GM23248 (cell line): Measurements from ENCODE around the gene RHOC. TPM values are rescaled to one million over a fixed set of nuclear protein-coding genes. Genes with fewer than 3 reads are reported as not detected.

Source experiments
- DNase-seq: peaks from one replicate; pipeline ENCODE4 v3.0.0-alpha.2; 2015
- H2AFZ ChIP-seq: fragments of 200-600 bp; sonication (generic); 2 replicates; pipeline ENCODE4 v1.6.1; 2016; ENCODE audit warnings: antibody characterized with exemption
- H3F3A ChIP-seq: fragments of 200-600 bp; sonication (generic); 2 replicates; pipeline ENCODE4 v1.6.1; 2016; ENCODE audit warnings: mild to moderate bottlenecking, antibody characterized with exemption, mixed run types; ENCODE audit not compliant: insufficient read depth
- H3K27ac ChIP-seq: fragments of 200-600 bp; sonication (generic); 2 replicates; pipeline ENCODE4 v1.5.1; 2016; ENCODE audit warnings: mild to moderate bottlenecking
- H3K27me3 ChIP-seq: fragments of 200-600 bp; sonication (generic); replicated peaks from 2 replicates; pipeline ENCODE4 v1.6.1; 2016; ENCODE audit warnings: mild to moderate bottlenecking; ENCODE audit not compliant: insufficient read depth
- H3K36me3 ChIP-seq: fragments of 200-600 bp; sonication (generic); 2 replicates; pipeline ENCODE4 v1.6.1; 2016; ENCODE audit warnings: low read depth, mild to moderate bottlenecking
- H3K4me1 ChIP-seq: fragments of 200-600 bp; sonication (generic); 2 replicates; pipeline ENCODE4 v1.6.1; 2016; ENCODE audit warnings: mild to moderate bottlenecking; ENCODE audit not compliant: insufficient read depth
- H3K4me2 ChIP-seq: fragments of 200-600 bp; sonication (generic); one replicate; pipeline ENCODE4 v1.6.1; 2016; ENCODE audit warnings: mild to moderate bottlenecking; ENCODE audit not compliant: unreplicated experiment
- H3K4me3 ChIP-seq: fragments of 200-600 bp; sonication (generic); 2 replicates; pipeline ENCODE4 v1.5.1; 2016; ENCODE audit warnings: mild to moderate bottlenecking
- H3K79me2 ChIP-seq: fragments of 200-600 bp; sonication (generic); 2 replicates; pipeline ENCODE4 v1.6.1; 2016; ENCODE audit warnings: mild to moderate bottlenecking; ENCODE audit not compliant: insufficient read depth
- H3K9ac ChIP-seq: fragments of 200-600 bp; sonication (generic); 2 replicates; pipeline ENCODE4 v1.6.1; 2016; ENCODE audit warnings: mild to moderate bottlenecking
- H3K9me2 ChIP-seq: fragments of 200-600 bp; sonication (generic); 2 replicates; pipeline ENCODE4 v1.6.1; 2016; ENCODE audit warnings: mixed run types, mild to moderate bottlenecking, moderate library complexity; ENCODE audit not compliant: insufficient read depth
- H3K9me3 ChIP-seq: fragments of 200-600 bp; sonication (generic); one replicate; pipeline ENCODE4 v1.6.1; 2017; ENCODE audit warnings: low read depth
- H4K20me1 ChIP-seq: fragments of 200-600 bp; sonication (generic); 2 replicates; pipeline ENCODE4 v1.6.0; 2016; ENCODE audit not compliant: insufficient read depth
- EZH2 ChIP-seq: fragments of 200-600 bp; sonication (generic); IDR thresholded peaks from 2 replicates; pipeline ENCODE4 v1.6.1; 2018; ENCODE audit warnings: antibody characterized with exemption, mild to moderate bottlenecking; ENCODE audit not compliant: insufficient read depth, poor library complexity, severe bottlenecking
- EZH2phosphoT487 ChIP-seq: fragments of 200-600 bp; sonication (generic); IDR thresholded peaks from 2 replicates; pipeline ENCODE4 v1.6.1; 2018; ENCODE audit warnings: antibody characterized with exemption, moderate library complexity, mild to moderate bottlenecking, low read depth; ENCODE audit not compliant: insufficient read depth
- WGBS, 2 experiments: methylation state at CpG; one replicate each; pipeline ENCODE4 v1.1.6; 2015 to 2017; ENCODE audit warnings: low lambda C conversion rate in 2 of 2, low coverage in 1 of 2; ENCODE audit errors: missing lambda C conversion rate in 2 of 2; 5-methylcytosine and 5-hydroxymethylcytosine counted together
- in situ Hi-C: fragments of 300-500 bp; cut with MboI; formaldehyde crosslinking; loops from 2 replicates; pipeline ENCODE4 v1.15.0; 2020
- polyA plus RNA-seq: library from polyadenylated mRNA; unstranded; fragments of >200 nt; fragmentation: Nextera tagmentation; extraction: Ambion mirVana; gene quantifications from 2 replicates; pipeline ENCODE4 v1.2.1, GENCODE V29; 2016
- total RNA-seq: library from RNA; depleted of rRNA; stranded (reverse); fragments of >200 nt; shearing (Covaris generic); gene quantifications from 2 replicates; pipeline ENCODE4 v1.2.3, GENCODE V29; 2014

The RHOC gene
- total and polyA plus RNA-seq, 2 experiments from 2014 or later = 625 to 711 TPM

- peak; percentile 80 for DNase-seq
- no peaks in the 10 kb centered on the region for H3K9me3 ChIP-seq
Observed at GRCh38 chr1:112743174-112744008, 36.5 kb upstream of the RHOC start.

GRCh38 chr1:112737573-112737972, 30.6 kb upstream of the RHOC start:
- no peak overlapping the region for H3K4me3 ChIP-seq
- TF ChIP-seq EZH2phosphoT487 (no peak), EZH2 (no peak)
- peaks cover 5% of the 10 kb centered on the region; the same call in 1 of the 2 replicates for H3F3A ChIP-seq
- no peak overlapping the region for H3K9ac ChIP-seq
- no peaks in the 10 kb centered on the region for H3K27me3 ChIP-seq
- no peaks in the 10 kb centered on the region for H3K36me3 ChIP-seq
- peaks cover 14% of the 10 kb centered on the region for H3K4me1 ChIP-seq
- no peak overlapping the region for H3K4me2 ChIP-seq
- no peaks in the 10 kb centered on the region for H4K20me1 ChIP-seq
- no peaks in the 10 kb centered on the region for H3K9me2 ChIP-seq
- H3K27ac ChIP-seq = no peak overlapping the region
- no peaks in the 10 kb centered on the region for H3K79me2 ChIP-seq
- in situ Hi-C loops = no loop called here
- no peaks in the 10 kb centered on the region for H3K9me3 ChIP-seq
- 77 to 88% methylated on average over 3 of the region's 3 CpGs for WGBS, 2 experiments
- DNase-seq = no peak
- no peak overlapping the region for H2AFZ ChIP-seq

More at GRCh38 chr1:112743174-112744008, 36.5 kb upstream of the RHOC start:
- Histone ChIP-seq H3K9me2 (no peaks in the 10 kb centered on the region), H3K79me2 (no peaks in the 10 kb centered on the region), H2AFZ (peak overlapping the region; percentile 80), H3K4me1 (no peaks in the 10 kb centered on the region), H3K4me2 (peak overlapping the region; percentile 62), H3K27ac (no peak overlapping the region), H3K4me3 (peak overlapping the region; percentile 63), H4K20me1 (no peaks in the 10 kb centered on the region), H3F3A (no peaks in the 10 kb centered on the region), H3K36me3 (no peaks in the 10 kb centered on the region), H3K27me3 (no peaks in the 10 kb centered on the region), H3K9ac (peak overlapping the region; percentile 2; the same call in 1 of the 2 replicates)
- TF ChIP-seq EZH2phosphoT487 (no peak), EZH2 (no peak)
- in situ Hi-C loops = no loop called here
- 18 to 19% methylated on average over 45 to 50 of the region's 54 CpGs for WGBS, 2 experiments

- in situ Hi-C loops = no loop called here
Observed at GRCh38 chr1:112735752-112736151, 28.8 kb upstream of the RHOC start.

GRCh38 chr1:112731451-112731850, 24.5 kb upstream of the RHOC start:
- Histone ChIP-seq H3K27me3 (no peaks in the 10 kb centered on the region), H3K9ac (no peak overlapping the region), H3K36me3 (no peaks in the 10 kb centered on the region), H3K4me3 (no peak overlapping the region), H3K9me2 (no peaks in the 10 kb centered on the region), H3K27ac (no peak overlapping the region), H4K20me1 (no peaks in the 10 kb centered on the region), H3K4me2 (no peak overlapping the region), H2AFZ (no peak overlapping the region), H3K9me3 (no peaks in the 10 kb centered on the region), H3K4me1 (peaks cover 26% of the 10 kb centered on the region), H3F3A (peaks cover 5% of the 10 kb centered on the region; the same call in 1 of the 2 replicates), H3K79me2 (no peaks in the 10 kb centered on the region)
- WGBS, 2 experiments = 95 to 100% methylated on average over 1 of the region's 1 CpG
- in situ Hi-C loops = no loop called here
- no peak for DNase-seq
- TF ChIP-seq EZH2 = no peak
- TF ChIP-seq EZH2phosphoT487 = no peak

More at GRCh38 chr1:112735752-112736151, 28.8 kb upstream of the RHOC start:
- H3K9me3 ChIP-seq = no peaks in the 10 kb centered on the region
- H3K4me3 ChIP-seq = no peak overlapping the region
- H3K36me3 ChIP-seq = no peaks in the 10 kb centered on the region
- H3K9ac ChIP-seq = no peak overlapping the region
- H4K20me1 ChIP-seq = no peaks in the 10 kb centered on the region
- WGBS, 2 experiments = 32 to 61% methylated on average over 1 of the region's 1 CpG
- H3K79me2 ChIP-seq = no peaks in the 10 kb centered on the region
- peaks cover 5% of the 10 kb centered on the region; the same call in 1 of the 2 replicates for H3F3A ChIP-seq
- no peaks in the 10 kb centered on the region for H3K9me2 ChIP-seq
- peak; percentile 94 for DNase-seq
- no peak for TF ChIP-seq EZH2phosphoT487
- no peak for TF ChIP-seq EZH2
- peak overlapping the region; percentile 68 for H3K27ac ChIP-seq
- H2AFZ ChIP-seq = no peak overlapping the region
- H3K4me1 ChIP-seq = peaks cover 14% of the 10 kb centered on the region
- H3K27me3 ChIP-seq = no peaks in the 10 kb centered on the region
- peak overlapping the region; percentile 11 for H3K4me2 ChIP-seq
